GDM1 (cell line): ENCODE measurements around the gene WWTR1.

Experiments used
- DNase-seq: peaks from one replicate; lab custom pipeline; 2025; lab: John Stamatoyannopoulos, UW

WWTR1 gene

GRCh38 chr3:149470381-149470780 is 187.4 kb downstream of the WWTR1 start:
- DNase-seq, result no peak

GRCh38 chr3:149468504-149469212 is 189.2 kb downstream of the WWTR1 start:
- no peak for DNase-seq
